Measurements from ENCODE around the gene BCAS1.

- TF ChIP-seq CTCF (IDR thresholded peaks at IDR 0.05) (no peak), EZH2 (IDR thresholded peaks at IDR 0.05; ENCODE audit: borderline replicate concordance, insufficient read depth, low read depth, low read length, poor library complexity, severe bottlenecking) (no peak)
Observed at GRCh38 chr20:54107600-54108325, 37.4 kb upstream of the BCAS1 start.

All from B cell (primary cell).